ENCODE measurements around the gene FOXP1.

Gene FOXP1

GRCh38 chr3:71232895-71233294 is 350.6 kb downstream of the FOXP1 start:
- no peaks in the 10 kb centered on the region for H3K27me3 ChIP-seq (ENCODE audit: control insufficient read depth, insufficient read depth, low read length)
- no peaks in the 10 kb centered on the region for H3K9me3 ChIP-seq (ENCODE audit: control insufficient read depth, insufficient read depth, low read length)
- peaks cover 36% of the 10 kb centered on the region for H3K4me1 ChIP-seq (ENCODE audit: control insufficient read depth, insufficient read depth, low read length)
- no peak overlapping the region for H3K4me3 ChIP-seq (ENCODE audit: low read depth, low read length)
- no peak overlapping the region for H3K9ac ChIP-seq (ENCODE audit: low read depth, low read length)
- H3K36me3 ChIP-seq (ENCODE audit: control insufficient read depth, insufficient read depth, low read length), result no peaks in the 10 kb centered on the region
- H3K27ac ChIP-seq (ENCODE audit: low read depth, low read length), result no peak overlapping the region

GRCh38 chr3:71232175-71232679 is 351.3 kb downstream of the FOXP1 start:
- H3K9me3 ChIP-seq (ENCODE audit: control insufficient read depth, insufficient read depth, low read length), result no peaks in the 10 kb centered on the region
- H3K4me3 ChIP-seq (ENCODE audit: low read depth, low read length), result no peak overlapping the region
- peaks cover 31% of the 10 kb centered on the region for H3K4me1 ChIP-seq (ENCODE audit: control insufficient read depth, insufficient read depth, low read length)
- H3K27ac ChIP-seq (ENCODE audit: low read depth, low read length), result no peak overlapping the region
- H3K9ac ChIP-seq (ENCODE audit: low read depth, low read length), result no peak overlapping the region
- H3K36me3 ChIP-seq (ENCODE audit: control insufficient read depth, insufficient read depth, low read length), result no peaks in the 10 kb centered on the region
- no peaks in the 10 kb centered on the region for H3K27me3 ChIP-seq (ENCODE audit: control insufficient read depth, insufficient read depth, low read length)

GRCh38 chr3:71231680-71232079 is 351.8 kb downstream of the FOXP1 start:
- no peaks in the 10 kb centered on the region for H3K27me3 ChIP-seq (ENCODE audit: control insufficient read depth, insufficient read depth, low read length)
- H3K4me1 ChIP-seq (ENCODE audit: control insufficient read depth, insufficient read depth, low read length), result peaks cover 31% of the 10 kb centered on the region
- no peaks in the 10 kb centered on the region for H3K9me3 ChIP-seq (ENCODE audit: control insufficient read depth, insufficient read depth, low read length)
- no peak overlapping the region for H3K9ac ChIP-seq (ENCODE audit: low read depth, low read length)
- H3K27ac ChIP-seq (ENCODE audit: low read depth, low read length), result no peak overlapping the region
- no peak overlapping the region for H3K4me3 ChIP-seq (ENCODE audit: low read depth, low read length)
- H3K36me3 ChIP-seq (ENCODE audit: control insufficient read depth, insufficient read depth, low read length), result no peaks in the 10 kb centered on the region

GRCh38 chr3:71229905-71230657 is 353.4 kb downstream of the FOXP1 start:
- Histone ChIP-seq H3K4me1 (ENCODE audit: control insufficient read depth, insufficient read depth, low read length) (peaks cover 31% of the 10 kb centered on the region), H3K9ac (ENCODE audit: low read depth, low read length) (no peak overlapping the region), H3K27ac (ENCODE audit: low read depth, low read length) (peak overlapping the region; percentile 27), H3K4me3 (ENCODE audit: low read depth, low read length) (no peak overlapping the region), H3K36me3 (ENCODE audit: control insufficient read depth, insufficient read depth, low read length) (no peaks in the 10 kb centered on the region), H3K27me3 (ENCODE audit: control insufficient read depth, insufficient read depth, low read length) (no peaks in the 10 kb centered on the region), H3K9me3 (ENCODE audit: control insufficient read depth, insufficient read depth, low read length) (no peaks in the 10 kb centered on the region)

- Histone ChIP-seq H3K27me3 (ENCODE audit: control insufficient read depth, insufficient read depth, low read length) (no peaks in the 10 kb centered on the region), H3K36me3 (ENCODE audit: control insufficient read depth, insufficient read depth, low read length) (no peaks in the 10 kb centered on the region), H3K9me3 (ENCODE audit: control insufficient read depth, insufficient read depth, low read length) (no peaks in the 10 kb centered on the region), H3K27ac (ENCODE audit: low read depth, low read length) (no peak overlapping the region), H3K9ac (ENCODE audit: low read depth, low read length) (no peak overlapping the region), H3K4me3 (ENCODE audit: low read depth, low read length) (no peak overlapping the region), H3K4me1 (ENCODE audit: control insufficient read depth, insufficient read depth, low read length) (peaks cover 31% of the 10 kb centered on the region)
Measured at GRCh38 chr3:71228156-71228866, 355.2 kb downstream of the FOXP1 start.

- H3K4me3 ChIP-seq (ENCODE audit: low read depth, low read length), result no peak overlapping the region
- no peak overlapping the region for H3K27ac ChIP-seq (ENCODE audit: low read depth, low read length)
- no peak overlapping the region for H3K9ac ChIP-seq (ENCODE audit: low read depth, low read length)
- H3K9me3 ChIP-seq (ENCODE audit: control insufficient read depth, insufficient read depth, low read length), result no peaks in the 10 kb centered on the region
- H3K36me3 ChIP-seq (ENCODE audit: control insufficient read depth, insufficient read depth, low read length), result no peaks in the 10 kb centered on the region
- no peaks in the 10 kb centered on the region for H3K27me3 ChIP-seq (ENCODE audit: control insufficient read depth, insufficient read depth, low read length)
- peaks cover 31% of the 10 kb centered on the region for H3K4me1 ChIP-seq (ENCODE audit: control insufficient read depth, insufficient read depth, low read length)
Measured at GRCh38 chr3:71227270-71227661, 356.3 kb downstream of the FOXP1 start.

GRCh38 chr3:71226565-71227269 is 356.8 kb downstream of the FOXP1 start:
- Histone ChIP-seq H3K9ac (ENCODE audit: low read depth, low read length) (no peak overlapping the region), H3K4me3 (ENCODE audit: low read depth, low read length) (no peak overlapping the region), H3K9me3 (ENCODE audit: control insufficient read depth, insufficient read depth, low read length) (no peaks in the 10 kb centered on the region), H3K4me1 (ENCODE audit: control insufficient read depth, insufficient read depth, low read length) (peaks cover 31% of the 10 kb centered on the region), H3K36me3 (ENCODE audit: control insufficient read depth, insufficient read depth, low read length) (no peaks in the 10 kb centered on the region), H3K27me3 (ENCODE audit: control insufficient read depth, insufficient read depth, low read length) (no peaks in the 10 kb centered on the region), H3K27ac (ENCODE audit: low read depth, low read length) (no peak overlapping the region)

- no peak overlapping the region for H3K27ac ChIP-seq (ENCODE audit: low read depth, low read length)
- no peaks in the 10 kb centered on the region for H3K36me3 ChIP-seq (ENCODE audit: control insufficient read depth, insufficient read depth, low read length)
- H3K9ac ChIP-seq (ENCODE audit: low read depth, low read length), result no peak overlapping the region
- H3K9me3 ChIP-seq (ENCODE audit: control insufficient read depth, insufficient read depth, low read length), result no peaks in the 10 kb centered on the region
- H3K27me3 ChIP-seq (ENCODE audit: control insufficient read depth, insufficient read depth, low read length), result no peaks in the 10 kb centered on the region
- no peak overlapping the region for H3K4me3 ChIP-seq (ENCODE audit: low read depth, low read length)
- peaks cover 28% of the 10 kb centered on the region for H3K4me1 ChIP-seq (ENCODE audit: control insufficient read depth, insufficient read depth, low read length)
Measured at GRCh38 chr3:71225951-71226564, 357.5 kb downstream of the FOXP1 start.

GRCh38 chr3:71225002-71225684 is 358.4 kb downstream of the FOXP1 start:
- Histone ChIP-seq H3K27ac (ENCODE audit: low read depth, low read length) (no peak overlapping the region), H3K4me3 (ENCODE audit: low read depth, low read length) (no peak overlapping the region), H3K9me3 (ENCODE audit: control insufficient read depth, insufficient read depth, low read length) (no peaks in the 10 kb centered on the region), H3K4me1 (ENCODE audit: control insufficient read depth, insufficient read depth, low read length) (peaks cover 19% of the 10 kb centered on the region), H3K27me3 (ENCODE audit: control insufficient read depth, insufficient read depth, low read length) (no peaks in the 10 kb centered on the region), H3K36me3 (ENCODE audit: control insufficient read depth, insufficient read depth, low read length) (no peaks in the 10 kb centered on the region), H3K9ac (ENCODE audit: low read depth, low read length) (no peak overlapping the region)
